GM18951 (cell line): ENCODE results near the gene TBC1D22A.

ENCODE experiments used
- POLR2A ChIP-seq: IDR thresholded peaks from 4 replicates; pipeline ENCODE4 v1.6.1; 2011; ENCODE audit warnings: mild to moderate bottlenecking; ENCODE audit not compliant: insufficient read length, insufficient read depth; ENCODE audit errors: extremely low read depth
- in situ Hi-C: fragments of 300-500 bp; cut with MboI; formaldehyde crosslinking; loops from one replicate; pipeline ENCODE4 v1.12.0; 2022; ENCODE audit warnings: low sequenced_read_pairs, mixed read lengths, inconsistent platforms; ENCODE audit not compliant: unreplicated experiment

TBC1D22A gene

DNA sequence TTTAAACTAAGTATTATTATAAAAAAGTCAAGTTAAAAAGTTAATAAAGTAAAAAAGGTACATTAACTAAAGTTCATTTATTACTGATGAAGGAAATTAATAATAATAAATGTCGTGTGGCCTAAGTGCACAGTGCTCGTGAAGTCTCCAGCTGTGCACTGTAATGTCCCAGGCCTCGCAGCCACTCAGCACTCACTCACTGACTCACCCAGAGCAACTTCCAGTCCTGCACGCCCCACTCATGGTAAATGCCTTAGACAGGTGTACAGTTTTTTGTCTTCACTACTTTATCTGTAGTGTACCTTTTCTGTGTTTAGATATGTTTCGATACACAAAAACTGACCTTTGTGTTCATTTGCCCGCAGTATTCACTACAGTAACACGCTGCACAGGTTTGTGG lies 175.5 kb downstream of the TBC1D22A start:
- no peak for TF ChIP-seq POLR2A
- in situ Hi-C loops: no loop called here

DNA sequence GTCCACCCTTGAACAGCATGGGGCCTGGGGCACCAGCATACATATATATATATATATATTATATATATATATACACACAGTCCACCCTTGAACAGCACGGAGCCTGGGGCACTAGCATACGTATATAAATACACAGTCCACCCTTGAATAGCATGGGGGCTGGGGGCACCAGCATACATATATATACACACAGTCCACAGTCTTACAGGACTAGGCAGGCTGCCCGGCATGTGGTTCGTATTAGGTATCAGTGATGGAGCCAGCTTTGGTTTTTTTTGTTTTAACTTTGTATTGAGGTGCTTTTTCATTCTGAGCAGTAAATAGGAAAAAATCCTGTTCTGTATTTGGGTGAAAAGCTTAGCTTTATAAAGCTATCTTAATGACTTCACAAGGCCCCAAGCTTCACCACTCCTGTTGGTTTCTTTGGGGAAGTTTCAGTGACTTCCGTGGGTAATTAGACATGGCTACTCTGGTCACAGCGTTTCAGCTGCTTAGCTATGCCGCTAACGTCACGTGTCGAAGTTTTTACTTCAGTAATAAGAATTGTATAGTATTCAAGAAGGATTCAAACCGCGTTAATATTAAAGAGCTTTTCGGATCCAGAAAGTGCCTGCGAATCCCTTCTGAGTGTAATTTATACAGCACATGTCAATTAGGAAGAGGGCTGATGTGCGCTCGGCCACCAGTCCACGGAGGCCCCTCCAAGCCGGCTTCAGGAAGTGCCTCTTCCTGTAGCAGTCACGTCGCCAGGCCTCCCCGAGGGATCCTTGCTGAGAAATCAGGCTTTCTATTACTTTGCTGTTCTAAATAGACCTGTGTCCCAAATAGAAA lies 179.7 kb downstream of the TBC1D22A start:
- in situ Hi-C loops: no loop called here
- TF ChIP-seq POLR2A: no peak

DNA sequence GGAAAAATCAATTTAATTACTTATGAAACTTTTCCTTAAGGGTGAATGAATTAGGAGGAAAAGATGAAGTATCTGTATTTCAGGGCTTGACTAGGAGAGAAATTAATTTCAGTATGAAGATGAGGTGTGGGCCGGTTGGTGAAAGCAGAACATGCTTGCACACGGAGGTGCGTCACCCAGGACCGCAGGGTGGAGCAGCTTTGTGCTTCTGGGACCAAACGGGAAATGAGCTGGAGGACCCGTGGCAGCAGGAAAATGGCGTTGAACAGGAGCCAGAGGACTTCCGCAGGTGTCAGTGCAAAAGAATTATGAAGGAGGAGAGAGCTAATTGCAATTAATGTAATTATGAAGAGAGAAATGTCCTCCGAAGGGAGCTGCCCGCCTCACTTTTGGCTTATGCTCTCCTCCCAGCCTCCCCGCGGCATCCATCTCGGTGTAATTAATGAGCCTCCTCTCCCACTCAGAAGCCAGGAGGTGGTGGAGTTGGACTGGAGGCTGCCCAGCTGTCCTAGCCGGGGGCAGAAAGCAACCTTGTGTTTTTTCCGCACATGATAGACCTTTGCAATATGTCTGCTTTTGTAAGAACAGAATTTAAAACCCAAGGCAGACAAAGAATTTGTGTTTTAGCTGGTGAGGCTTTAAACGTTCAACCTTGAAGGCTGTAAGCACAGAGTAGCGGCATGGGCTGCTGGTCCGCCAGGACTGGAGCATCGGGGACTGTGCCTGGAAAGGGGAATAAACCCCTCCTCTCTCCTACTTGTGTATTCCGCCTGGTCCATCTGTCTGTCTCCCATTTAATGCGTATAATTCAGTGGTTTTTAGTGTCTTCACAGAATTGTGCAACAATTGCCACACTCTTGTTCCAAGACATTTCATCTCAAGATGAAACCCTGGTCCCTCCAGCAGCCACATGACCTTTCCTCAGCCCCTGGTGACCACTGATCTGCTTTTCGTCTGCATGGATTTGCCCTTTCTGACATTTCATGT lies 180.6 kb downstream of the TBC1D22A start:
- TF ChIP-seq POLR2A: no peak
- in situ Hi-C loops: no loop called here

DNA sequence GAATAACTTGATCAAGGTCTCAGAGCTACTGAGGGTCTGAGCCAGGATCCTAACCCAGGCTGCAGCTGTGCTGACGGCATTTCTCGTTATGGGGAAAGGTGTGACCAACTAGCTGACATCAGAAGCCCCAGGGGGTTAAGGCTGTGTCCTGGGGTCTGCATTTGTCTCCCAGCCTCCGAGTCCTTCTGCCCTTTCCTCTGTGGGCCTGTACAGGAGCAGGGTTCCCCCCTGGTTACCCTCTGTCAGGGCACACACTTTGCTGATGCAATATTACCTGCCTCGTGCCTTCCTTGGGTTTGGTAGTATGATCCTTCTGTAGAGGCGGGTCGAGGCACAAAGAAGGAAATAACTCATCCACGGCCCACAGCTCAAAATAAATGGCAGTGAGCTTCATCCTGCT lies 183.0 kb downstream of the TBC1D22A start:
- in situ Hi-C loops: no loop called here
- TF ChIP-seq POLR2A: no peak

DNA sequence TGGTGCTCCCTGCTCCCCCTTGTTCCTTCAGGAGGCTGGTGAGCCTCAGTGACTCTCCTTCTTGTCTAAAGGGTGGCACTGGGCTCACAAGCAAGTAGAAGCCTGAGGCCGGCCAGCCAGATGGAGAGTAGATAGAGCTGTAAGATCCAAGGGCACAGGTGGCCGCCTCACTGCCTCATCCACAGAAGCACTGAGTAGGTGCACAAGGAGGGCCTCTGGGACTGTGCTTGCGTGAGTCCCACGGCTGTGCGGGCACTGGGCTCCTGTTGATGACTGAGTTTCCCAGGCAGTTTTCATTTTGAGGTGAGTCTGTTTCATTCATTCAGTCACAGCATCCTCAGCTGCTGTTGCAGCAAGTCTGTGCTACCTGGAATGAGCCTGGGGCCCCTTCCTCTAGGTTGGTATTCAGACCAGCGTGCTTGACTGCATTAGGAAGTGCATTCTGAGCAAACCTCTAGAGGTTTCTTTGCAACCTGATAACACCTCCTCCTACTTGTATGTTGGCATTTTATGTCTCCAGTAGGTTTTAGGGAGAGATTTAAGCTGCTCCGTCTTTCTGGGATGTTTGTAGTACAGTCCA lies 184.0 kb downstream of the TBC1D22A start:
- no peak for TF ChIP-seq POLR2A
- in situ Hi-C loops: no loop called here

DNA sequence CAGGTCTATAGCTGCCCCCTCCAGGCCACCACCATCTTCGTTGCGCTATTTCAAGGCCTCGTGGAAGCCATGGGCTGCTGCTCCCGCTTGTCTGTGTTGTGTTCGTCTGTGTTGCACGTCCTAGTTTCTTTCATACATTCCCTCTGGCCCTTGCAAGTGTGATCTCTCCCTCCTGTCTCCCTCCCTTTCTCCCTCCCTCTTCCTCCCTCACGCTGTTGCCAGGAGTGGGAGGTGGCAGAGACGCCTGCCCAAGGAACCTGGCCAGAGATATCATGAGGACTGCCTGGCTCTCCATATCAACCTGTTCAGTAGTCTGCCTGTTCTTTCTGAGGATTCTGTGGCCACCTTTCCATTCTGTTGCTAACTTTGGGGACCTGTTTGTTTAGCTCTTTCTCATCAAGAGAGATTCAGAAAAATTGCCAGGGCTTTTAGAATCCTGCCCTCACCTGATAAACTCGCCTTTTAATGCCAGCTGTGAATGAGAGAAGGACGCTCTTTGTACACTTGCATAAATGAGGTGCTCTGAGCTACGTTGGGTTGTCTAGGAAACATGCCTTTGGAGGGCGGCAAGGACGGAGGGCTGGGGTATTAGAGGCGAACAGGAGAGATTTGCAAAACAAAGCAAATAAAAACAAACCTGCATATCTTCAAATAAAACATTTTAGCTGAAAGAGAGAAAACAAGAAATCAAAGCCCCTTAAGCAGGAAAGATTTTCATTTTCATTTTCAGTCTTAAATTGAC lies 185.2 kb downstream of the TBC1D22A start:
- no peak for TF ChIP-seq POLR2A
- in situ Hi-C loops: no loop called here

DNA sequence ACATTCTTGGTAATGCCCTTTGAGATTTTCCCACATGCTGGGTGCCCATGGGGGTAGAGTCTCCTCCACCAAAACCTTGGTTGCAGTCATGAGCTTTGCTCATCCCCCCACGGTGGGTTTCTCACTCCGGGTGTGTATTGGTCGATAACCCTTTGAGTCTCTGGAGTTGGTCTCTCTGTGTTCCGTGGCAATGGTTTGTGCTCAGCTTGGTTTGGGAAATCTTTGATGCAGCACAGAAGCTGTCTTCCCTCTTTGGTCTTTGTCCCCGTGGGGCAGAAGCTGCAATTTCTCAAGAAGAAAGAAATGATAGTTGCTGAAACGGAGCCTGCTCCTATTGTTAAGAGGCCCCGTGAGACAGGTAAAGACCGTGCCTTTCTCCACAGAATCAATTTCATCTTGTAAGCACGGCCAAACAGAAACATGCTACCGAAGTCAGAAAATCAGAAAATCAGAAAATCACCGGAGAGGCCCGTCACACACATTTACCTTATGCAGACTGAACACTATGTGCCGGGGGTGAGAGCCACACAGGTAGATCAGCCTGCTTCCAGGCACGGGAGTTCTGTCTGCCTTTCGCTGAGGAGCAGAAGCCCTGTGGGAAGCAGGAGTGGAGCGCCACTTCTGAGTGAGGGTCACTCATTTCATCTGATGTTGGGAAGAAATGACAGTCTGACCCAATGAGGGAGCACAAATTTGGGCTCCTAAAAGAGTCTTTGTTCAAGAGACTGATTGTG lies 186.1 kb downstream of the TBC1D22A start:
- in situ Hi-C loops: no loop called here

DNA sequence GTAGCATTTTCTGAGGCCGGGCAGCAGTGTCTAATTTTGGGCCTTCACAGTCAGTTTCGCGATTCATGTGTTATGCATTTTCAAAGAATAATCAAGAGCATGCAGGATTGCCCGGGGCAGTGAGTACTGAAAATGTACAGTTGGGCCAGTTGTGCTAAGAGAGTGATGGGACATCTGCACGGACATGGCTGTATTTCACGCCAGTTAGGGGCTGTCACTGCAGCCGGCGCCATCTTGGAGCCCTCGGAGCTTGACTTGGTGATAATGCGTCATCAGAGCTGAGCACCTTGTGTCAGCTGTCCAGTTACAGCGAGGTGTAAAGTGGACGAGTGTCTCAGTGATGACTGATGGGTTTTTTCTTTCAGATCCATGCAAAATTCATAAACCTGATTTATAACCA lies 188.9 kb downstream of the TBC1D22A start:
- in situ Hi-C loops: no loop called here
- TF ChIP-seq POLR2A: no peak

More for the DNA sequence above, 186.1 kb downstream of the TBC1D22A start:
- TF ChIP-seq POLR2A: no peak

DNA sequence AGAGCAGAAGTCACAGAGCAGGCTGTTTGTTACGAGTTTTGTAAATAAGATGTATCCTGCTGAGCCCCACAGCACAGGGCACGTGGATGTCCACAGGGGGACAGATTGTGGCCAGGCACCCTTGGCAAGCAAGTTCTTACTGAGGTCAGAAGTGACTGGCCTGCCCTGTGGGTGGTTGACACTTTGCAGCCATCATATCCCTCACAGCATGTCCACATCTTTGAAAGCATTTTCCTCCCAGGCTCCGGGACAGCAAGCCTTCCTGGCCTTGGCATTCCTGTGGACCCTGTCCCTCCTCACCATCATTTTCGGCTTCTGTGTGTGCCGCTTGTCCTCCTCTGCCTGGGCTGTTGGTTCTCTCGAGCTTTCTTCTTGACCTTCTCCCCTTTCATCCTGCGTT lies 189.5 kb downstream of the TBC1D22A start:
- in situ Hi-C loops: no loop called here
- TF ChIP-seq POLR2A: no peak

DNA sequence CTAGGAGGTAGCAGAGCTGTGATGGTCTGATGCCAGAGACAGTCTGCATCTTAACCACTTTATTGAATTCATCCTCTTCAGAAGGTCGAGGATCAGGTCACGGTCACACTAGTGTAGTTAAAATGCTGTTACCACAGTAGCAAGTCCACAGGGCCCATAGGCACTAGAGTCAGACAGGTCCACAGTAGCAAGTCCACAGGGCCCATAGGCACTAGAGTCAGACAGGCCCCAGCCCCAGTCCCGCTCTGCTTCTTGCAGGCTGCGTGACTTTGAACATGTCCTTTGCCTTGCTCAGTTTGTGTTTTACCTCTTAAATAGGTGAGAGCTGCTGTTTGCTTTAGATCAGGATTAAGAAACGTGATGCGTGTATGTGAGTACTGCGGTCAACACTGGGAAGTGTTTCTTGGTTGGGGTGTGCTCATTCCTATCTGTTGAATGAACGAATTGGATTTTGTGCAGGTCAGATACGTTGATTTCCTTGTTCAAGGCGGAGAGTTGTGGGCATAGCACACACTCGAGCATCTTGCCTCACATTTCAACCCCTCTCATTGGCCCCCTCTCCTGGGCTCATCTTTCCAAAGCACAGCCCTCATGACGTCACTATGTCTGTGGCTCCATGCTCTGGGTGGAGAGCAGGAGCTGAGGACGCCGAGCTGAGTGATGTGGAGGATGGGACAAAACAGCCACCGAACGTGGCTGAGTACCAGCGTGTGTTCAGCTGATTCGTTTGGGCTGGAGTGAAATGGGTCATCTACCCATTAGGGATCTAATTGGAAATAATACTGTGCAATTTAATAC lies 191.7 kb downstream of the TBC1D22A start:
- in situ Hi-C loops: no loop called here
- TF ChIP-seq POLR2A: no peak

DNA sequence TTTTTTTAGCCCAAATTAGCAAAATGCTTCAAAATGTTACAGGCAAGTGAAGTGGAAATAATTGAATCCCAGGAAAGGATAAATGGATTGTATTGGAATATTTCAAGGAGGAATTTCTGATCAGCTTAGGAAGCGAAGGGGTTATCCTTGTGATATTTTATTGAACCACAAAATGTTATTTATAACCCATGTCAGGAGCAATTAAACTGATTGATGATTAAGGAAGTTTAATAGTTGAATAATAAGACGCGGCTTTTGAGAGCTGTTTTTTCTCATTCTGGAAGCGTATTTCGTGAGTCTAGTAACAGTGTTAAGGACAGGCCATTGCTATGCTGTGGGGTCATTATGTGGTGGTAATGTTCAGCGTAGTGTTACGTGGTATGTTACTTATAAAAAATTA lies 192.3 kb downstream of the TBC1D22A start:
- in situ Hi-C loops: no loop called here
- no peak for TF ChIP-seq POLR2A
